Activated CD8-positive, alpha-beta memory T cell treated with anti-CD3 and anti-CD28 coated beads for 36 hours (primary cell): Measurements from ENCODE around the gene COL13A1. TPM values are rescaled to one million over a fixed set of nuclear protein-coding genes. Genes with fewer than 3 reads are reported as not detected.

Source experiments
- total RNA-seq, 2 experiments: library from RNA; stranded (reverse); gene quantifications; one replicate each; pipeline ENCODE4 v1.2.3, GENCODE V29; 2021

COL13A1 gene
- total RNA-seq, 2 experiments from 2014 or later, result not detected

Other genes starting within 250 kb of the COL13A1 start
- not detected for gene NEUROG3, start 228.5 kb upstream of the COL13A1 start, total RNA-seq
- gene FAM241B, start 171.7 kb upstream of the COL13A1 start, total RNA-seq, result 10 to 100 TPM in 1 of 2 experiments, 1 to 10 TPM in 1; 9.6 to 11.2 TPM